SK-N-MC (cell line): Measurements from ENCODE around the gene RNU7-1.

ENCODE experiments used
- DNase-seq: peaks from one replicate; pipeline ENCODE4 v3.0.0-alpha.2; 2011; ENCODE audit warnings: low read depth, low spot score
- H3K27ac ChIP-seq: fragments of 200-600 bp; sonication (generic); 2 replicates; pipeline ENCODE4 v1.5.1; 2016; ENCODE audit warnings: mixed run types
- H3K36me3 ChIP-seq: fragments of 200-600 bp; sonication (generic); 2 replicates; pipeline ENCODE4 v1.6.1; 2017; ENCODE audit warnings: antibody characterized with exemption, low read length, mixed read lengths; ENCODE audit not compliant: insufficient read depth
- H3K4me3 ChIP-seq: fragments of 200-600 bp; sonication (generic); 2 replicates; pipeline ENCODE4 v1.5.1; 2016
- H3K9ac ChIP-seq: fragments of 200-600 bp; sonication (generic); 2 replicates; pipeline ENCODE4 v1.8.0; 2017; ENCODE audit warnings: mixed run types, mixed read lengths; ENCODE audit not compliant: insufficient read length
- H3K9me3 ChIP-seq: fragments of 200-600 bp; sonication (generic); 2 replicates; pipeline ENCODE4 v1.6.1; 2017; ENCODE audit warnings: low read depth, mild to moderate bottlenecking, antibody characterized with exemption, low read length, moderate library complexity, mixed read lengths
- EZH2 ChIP-seq: fragments of 200-600 bp; sonication (generic); IDR thresholded peaks from one replicate; pipeline ENCODE4 v1.6.1; 2017; ENCODE audit warnings: antibody characterized with exemption
- FOXP2 ChIP-seq: optimal IDR thresholded peaks from 2 replicates; pipeline ENCODE3; 2011; ENCODE audit warnings: mild to moderate bottlenecking, moderate library complexity; ENCODE audit not compliant: insufficient read depth; ENCODE audit errors: extremely low read length, control extremely low read depth
- POLR2AphosphoS5 ChIP-seq: IDR thresholded peaks from 2 replicates; pipeline ENCODE4 v1.6.1; 2012; ENCODE audit warnings: mild to moderate bottlenecking, low read depth, low read length, borderline replicate concordance

The RNU7-1 gene

DNA sequence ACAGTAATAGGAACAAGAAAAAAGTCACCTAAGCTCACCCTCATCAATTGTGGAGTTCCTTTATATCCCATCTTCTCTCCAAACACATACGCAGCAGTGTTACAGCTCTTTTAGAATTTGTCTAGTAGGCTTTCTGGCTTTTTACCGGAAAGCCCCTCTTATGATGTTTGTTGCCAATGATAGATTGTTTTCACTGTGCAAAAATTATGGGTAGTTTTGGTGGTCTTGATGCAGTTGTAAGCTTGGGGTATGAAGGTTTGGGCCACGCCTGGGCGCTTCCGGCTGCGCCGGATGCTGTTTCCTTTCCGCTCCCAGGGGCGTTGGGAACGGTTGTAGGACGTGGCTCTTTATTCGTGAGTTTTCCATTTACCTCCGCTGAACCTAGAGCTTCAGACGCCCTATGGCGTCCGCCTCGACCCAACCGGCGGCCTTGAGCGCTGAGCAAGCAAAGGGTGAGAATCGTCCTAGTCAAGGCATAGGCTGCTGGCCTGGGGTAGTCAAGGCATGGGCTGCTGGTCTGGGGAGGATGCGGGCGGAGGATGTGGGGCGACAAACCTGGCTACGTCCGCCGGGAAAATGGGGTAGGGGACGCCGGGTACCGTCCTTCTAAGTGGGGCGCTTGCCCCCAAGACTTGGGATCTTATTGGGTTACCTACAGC, at the start of gene RNU7-1, which contains the start of gene C12orf57:
RNU7-1 (plus strand) TSS at position 95 of the 659 bp plus-strand sequence.
C12orf57 (plus strand) TSS at position 301 of the 659 bp plus-strand sequence; CDS start at position 401, 100 bp downstream.
- Histone ChIP-seq H3K27ac (peak within 1 kb of the TSS; percentile 99), H3K9ac (peak within 1 kb of the TSS; percentile 83), H3K9me3 (no peaks in the 10 kb centered on the region), H3K36me3 (peaks cover 16% of the 10 kb centered on the region; the same call in 1 of the 2 replicates), H3K4me3 (peak within 1 kb of the TSS; percentile 97)
- DNase-seq: peak; percentile 97
- TF ChIP-seq EZH2 (no peak), POLR2AphosphoS5 (peak; percentile 100)

DNA sequence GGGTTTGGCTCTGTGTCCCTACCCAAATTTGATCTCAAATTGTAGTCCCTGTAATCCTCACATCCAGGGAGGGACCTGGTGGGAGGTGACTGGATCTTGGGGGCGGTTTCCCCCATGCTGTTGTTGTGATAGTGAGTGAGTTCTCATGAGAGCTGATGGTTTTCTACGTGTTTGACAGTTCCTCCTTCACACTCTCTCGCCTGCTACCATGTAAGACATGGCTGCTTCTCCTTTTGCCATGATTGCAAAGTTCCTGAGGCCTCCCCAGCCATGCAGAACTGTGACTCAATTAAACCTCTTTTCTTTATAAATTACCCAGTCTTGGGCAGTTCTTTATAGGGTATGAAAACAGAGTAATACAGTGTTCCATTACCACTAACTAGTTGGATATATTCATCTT, 49.3 kb upstream of the RNU7-1 start:
- Histone ChIP-seq H3K9ac (no peak overlapping the region), H3K36me3 (no peaks in the 10 kb centered on the region; the same call in 1 of the 2 replicates), H3K27ac (no peak overlapping the region), H3K4me3 (no peak overlapping the region), H3K9me3 (no peaks in the 10 kb centered on the region)
- TF ChIP-seq EZH2: no peak
- no peak for DNase-seq

DNA sequence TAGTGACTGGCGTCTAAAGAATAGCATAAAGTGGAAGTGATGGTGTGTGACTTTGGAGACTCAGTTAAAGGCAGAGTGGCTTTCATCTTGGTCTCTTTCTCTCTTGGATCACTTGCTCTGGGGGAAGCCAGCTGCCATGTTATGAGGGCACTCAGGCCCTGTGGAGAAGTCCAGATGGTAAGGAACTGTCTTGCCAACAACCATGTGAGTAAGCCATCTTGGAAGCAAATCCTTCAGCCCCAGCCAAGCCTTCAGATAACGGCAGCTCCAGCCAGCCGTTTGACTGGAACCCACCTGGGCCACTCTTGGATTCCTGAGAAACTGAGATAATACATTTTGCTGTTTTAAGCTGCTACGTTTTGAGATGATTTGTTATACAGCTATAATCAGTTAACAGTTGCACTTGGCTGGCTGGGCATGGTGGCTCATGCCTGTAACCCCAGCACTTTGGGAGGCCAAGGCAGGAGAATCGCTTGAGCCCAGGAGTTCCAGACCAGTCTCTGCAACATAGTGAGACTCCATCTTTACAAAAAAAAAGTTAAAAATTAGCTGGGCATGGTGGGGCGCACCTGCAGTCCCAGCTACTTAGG, 46.7 kb upstream of the RNU7-1 start:
- no peak for TF ChIP-seq EZH2
- TF ChIP-seq FOXP2: no peak
- TF ChIP-seq POLR2AphosphoS5: no peak
- Histone ChIP-seq H3K4me3 (no peak overlapping the region), H3K9ac (no peak overlapping the region), H3K27ac (no peak overlapping the region), H3K36me3 (no peaks in the 10 kb centered on the region), H3K9me3 (no peaks in the 10 kb centered on the region)
- no peak for DNase-seq

DNA sequence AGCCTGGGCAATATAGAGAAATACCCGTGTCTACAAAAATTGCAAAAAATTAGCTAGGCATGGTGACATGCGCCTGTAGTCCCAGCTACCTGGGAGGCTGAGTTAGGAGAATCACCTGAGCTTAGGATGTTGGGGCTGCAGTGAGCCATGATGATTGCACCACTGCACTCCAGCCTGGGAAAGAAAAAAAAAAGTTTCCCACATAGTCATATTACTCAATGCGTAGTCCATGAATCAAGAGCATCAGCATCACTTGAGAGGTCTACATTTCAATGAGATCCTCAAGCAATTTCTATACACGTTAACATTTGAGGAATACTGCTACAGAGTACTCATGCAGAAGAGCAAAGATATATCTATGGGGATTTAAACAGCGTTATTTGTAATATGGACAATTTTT, 44.2 kb upstream of the RNU7-1 start:
- Histone ChIP-seq H3K4me3 (no peak overlapping the region), H3K36me3 (no peaks in the 10 kb centered on the region), H3K9ac (no peak overlapping the region), H3K9me3 (no peaks in the 10 kb centered on the region), H3K27ac (no peak overlapping the region)
- DNase-seq: no peak
- no peak for TF ChIP-seq POLR2AphosphoS5
- no peak for TF ChIP-seq EZH2
- TF ChIP-seq FOXP2: no peak

DNA sequence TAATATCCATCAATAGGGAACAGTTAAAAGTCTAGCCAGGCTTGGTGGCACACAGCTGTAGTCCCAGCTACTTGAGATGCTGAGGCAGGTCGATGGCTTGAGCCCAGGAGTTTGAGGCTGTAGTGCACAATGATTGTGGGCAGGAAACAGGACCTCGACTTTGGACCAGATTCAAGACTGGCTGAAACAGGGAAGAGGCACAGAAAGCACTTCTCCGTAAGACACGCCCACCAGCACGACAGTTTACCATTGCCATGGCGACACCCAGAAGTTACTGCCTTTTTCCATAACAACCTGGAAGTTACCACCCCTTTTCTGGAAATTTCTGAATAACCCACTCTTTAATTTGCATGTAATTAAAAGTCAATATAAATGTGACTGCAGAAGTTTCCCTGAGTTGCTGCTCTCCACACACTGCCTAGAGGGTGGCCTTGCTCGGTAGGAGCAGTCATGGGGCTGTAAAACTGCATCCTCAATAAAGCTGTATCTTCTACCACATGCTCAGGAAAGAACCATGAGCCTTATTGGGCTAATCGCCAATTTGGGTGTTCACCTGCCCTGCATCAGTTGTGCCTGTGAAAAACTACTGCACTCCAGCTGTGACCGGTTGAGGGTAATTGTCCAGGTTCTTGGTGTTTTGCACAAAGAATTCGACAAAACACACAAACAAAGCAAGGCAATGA, 43.6 kb upstream of the RNU7-1 start:
- DNase-seq: no peak
- Histone ChIP-seq H3K36me3 (no peaks in the 10 kb centered on the region), H3K4me3 (no peak overlapping the region), H3K27ac (no peak overlapping the region), H3K9me3 (no peaks in the 10 kb centered on the region), H3K9ac (no peak overlapping the region)
- TF ChIP-seq EZH2 (no peak), FOXP2 (no peak), POLR2AphosphoS5 (no peak)

DNA sequence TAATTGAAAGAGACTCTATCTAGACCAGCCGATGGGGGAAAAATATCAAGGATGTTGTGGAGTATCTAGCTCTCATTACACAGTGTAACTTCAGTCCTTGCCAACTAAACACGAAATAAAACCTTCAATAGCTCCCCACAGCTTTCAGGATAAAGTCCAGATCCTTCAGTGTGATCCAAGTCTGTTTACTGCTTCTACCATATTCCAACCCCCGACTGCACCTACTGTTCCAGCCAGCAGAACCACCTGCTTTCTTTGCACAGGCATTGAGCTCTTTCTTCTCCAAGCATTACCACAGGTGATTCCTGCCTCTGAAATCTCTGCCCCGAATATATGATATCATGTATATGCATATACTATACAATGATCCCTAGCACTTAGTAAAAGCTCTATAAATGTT, 41.2 kb upstream of the RNU7-1 start:
- Histone ChIP-seq H3K9ac (no peak overlapping the region), H3K4me3 (no peak overlapping the region), H3K27ac (no peak overlapping the region), H3K36me3 (no peaks in the 10 kb centered on the region), H3K9me3 (no peaks in the 10 kb centered on the region)
- DNase-seq: no peak
- TF ChIP-seq EZH2 (no peak), POLR2AphosphoS5 (no peak), FOXP2 (no peak)

DNA sequence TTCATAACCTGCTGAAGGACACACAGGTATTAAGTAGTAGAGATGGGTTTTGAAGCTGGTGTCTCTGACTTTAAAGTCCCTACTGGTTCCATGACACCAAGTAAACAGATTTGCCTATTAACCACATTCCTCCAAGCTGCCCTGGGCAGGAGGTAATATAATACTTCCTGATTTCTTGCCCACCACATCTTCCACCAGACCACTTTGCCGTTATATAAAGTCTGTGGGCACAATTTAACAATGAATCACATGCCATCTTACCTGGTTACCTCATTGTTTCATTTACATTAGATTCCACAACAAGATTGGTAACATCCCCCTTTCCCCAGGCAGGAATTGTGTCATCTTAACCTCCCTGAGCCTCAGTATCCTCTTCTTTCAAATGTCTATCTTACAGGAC, 39.9 kb upstream of the RNU7-1 start:
- H3K36me3 ChIP-seq: no peaks in the 10 kb centered on the region
- H3K9ac ChIP-seq: peak overlapping the region; percentile 68
- no peak for DNase-seq
- TF ChIP-seq EZH2 (no peak), POLR2AphosphoS5 (no peak), FOXP2 (no peak)
- peak overlapping the region; percentile 68 for H3K27ac ChIP-seq
- H3K4me3 ChIP-seq: no peak overlapping the region
- no peaks in the 10 kb centered on the region for H3K9me3 ChIP-seq

DNA sequence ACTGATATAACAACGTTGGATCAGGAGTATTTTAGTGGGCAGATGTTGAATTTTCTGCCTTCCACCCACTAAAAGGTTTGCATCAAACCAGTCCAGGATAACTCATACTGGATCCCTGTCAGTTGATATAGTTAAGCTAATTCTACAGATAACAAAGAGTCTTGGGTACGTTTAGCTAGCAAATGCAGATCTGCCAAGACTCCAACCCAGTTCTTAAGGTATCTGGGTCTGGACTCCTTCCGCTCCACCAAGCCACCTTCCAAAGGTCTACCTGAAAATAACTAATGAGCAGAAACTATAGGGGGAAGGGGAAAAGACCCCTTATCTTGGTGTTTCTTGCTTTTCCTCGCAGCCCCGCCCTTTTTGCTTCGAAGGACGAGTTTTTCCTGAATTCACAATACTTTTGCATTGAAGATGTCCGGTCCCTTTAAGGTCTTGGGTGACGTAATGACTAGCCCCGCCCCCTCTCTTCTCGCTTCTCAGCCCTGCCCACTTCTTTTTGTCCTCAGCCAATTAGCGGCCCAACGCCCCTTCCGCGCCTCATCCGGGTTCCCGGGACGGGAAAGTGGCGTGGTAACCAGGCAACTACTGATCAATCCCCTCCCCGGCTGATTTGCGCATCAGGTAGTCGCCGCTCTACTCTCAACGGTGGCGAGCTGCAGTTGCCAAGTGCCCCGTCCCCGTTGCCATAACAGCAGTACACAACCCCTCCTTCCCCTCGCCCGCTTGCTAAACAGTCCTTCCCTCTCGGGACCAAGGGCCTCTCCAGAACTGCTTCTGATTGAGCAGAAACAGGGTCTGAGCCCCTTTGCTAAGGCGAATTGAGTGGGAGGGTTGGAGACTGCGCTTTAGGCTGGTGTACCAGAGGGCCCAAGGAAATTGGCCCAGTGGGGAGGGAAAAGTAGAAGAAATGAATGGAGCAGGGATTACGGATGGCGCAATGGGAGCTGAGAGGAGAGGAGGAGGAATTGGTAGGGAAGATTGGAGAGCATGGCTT, 39.0 kb upstream of the RNU7-1 start, which contains the start of gene LRRC23:
LRRC23 (plus strand) TSS at position 543 of the 997 bp plus-strand sequence. CDS start 812 bp downstream, outside the sequence.
- H3K9me3 ChIP-seq: no peaks in the 10 kb centered on the region
- TF ChIP-seq EZH2 (no peak), POLR2AphosphoS5 (peak; percentile 73; the same call in 1 of the 2 replicates)
- DNase-seq: peak; percentile 88

More for the DNA sequence above, 39.0 kb upstream of the RNU7-1 start, which contains the start of gene LRRC23:
- no peaks in the 10 kb centered on the region for H3K36me3 ChIP-seq
- H3K4me3 ChIP-seq: peak within 1 kb of the TSS; percentile 80
- H3K9ac ChIP-seq: peak within 1 kb of the TSS; percentile 75
- peak within 1 kb of the TSS; percentile 68 for H3K27ac ChIP-seq
